K562 (cell line): Measurements from ENCODE around the gene NDUFAF8. TPM values are rescaled to one million over a fixed set of nuclear protein-coding genes. Genes with fewer than 3 reads are reported as not detected.

Source experiments
- ATAC-seq: fragments of 200-7000 bp; cut with Tn5 transposase; 3 replicates; pipeline ENCODE4 v1.9.1; 2020; ENCODE audit warnings: moderate library complexity
- BruUV-seq: library from RNA; stranded (reverse); fragments of 400-500 nt; replicated peaks from 2 replicates; lab custom pipeline; 2021; lab: Mats Ljungman, UMichigan
- CTCF ChIA-PET: fragments of 300-600 bp; formaldehyde crosslinking; extraction: SDS; loops from one replicate; lab custom pipeline; 2021; ENCODE audit warnings: low intra/inter-chr PET ratio; lab: Yijun Ruan, JAX
- POLR2A ChIA-PET: fragments of 300-600, 350-650 bp; sonication (Branson Sonifier 250); formaldehyde crosslinking; extraction: SDS; loops from one replicate; lab custom pipeline; 2021; ENCODE audit warnings: antibody characterized with exemption, inconsistent platforms; lab: Yijun Ruan, JAX
- DNase-seq, 4 experiments: peaks; one replicate each; pipeline versions ENCODE4 v3.0.0 to v3.0.0-alpha.2; 2011 to 2018; ENCODE audit warnings: low spot score in 3 of 4, mixed read lengths in 3 of 4; ENCODE audit errors: extremely low read depth in 1 of 4
- FAIRE-seq: peaks from 2 replicates; lab custom pipeline; 2011; peaks lifted over from hg19 to GRCh38; lab: Jason Lieb, UNC
- H2AFZ ChIP-seq: 2 replicates; pipeline ENCODE4 v1.6.0; 2011; ENCODE audit warnings: low read depth, low read length, control low read depth, inconsistent platforms
- H3K27ac ChIP-seq: fragments of 200-600 bp; 3 replicates; pipeline ENCODE4 v1.8.0; 2011; ENCODE audit warnings: low read depth, mild to moderate bottlenecking, control low read depth, inconsistent platforms, low read length, moderate library complexity, mixed read lengths; ENCODE audit errors: extremely low read depth
- H3K27me3 ChIP-seq, 2 experiments: fragments of 300-600 bp in 1 of 2; 2 replicates in 1 of 2; 3 replicates in 1 of 2; pipeline versions ENCODE4 v1.6.0 to v1.8.0; 2011; ENCODE audit warnings: inconsistent platforms in 2 of 2, low read length in 2 of 2, mild to moderate bottlenecking in 1 of 2, mixed read lengths in 1 of 2, moderate library complexity in 1 of 2; ENCODE audit not compliant: control insufficient read depth in 2 of 2, insufficient read depth in 2 of 2
- H3K36me3 ChIP-seq: fragments of 300-600 bp; 3 replicates; pipeline ENCODE4 v1.8.0; 2011; ENCODE audit warnings: mild to moderate bottlenecking, low read length, inconsistent platforms; ENCODE audit not compliant: control insufficient read depth, insufficient read depth
- H3K4me1 ChIP-seq, 2 experiments: fragments of 200-600 bp in 1 of 2; replicated peaks in 1 of 2; 2 replicates in 1 of 2; 3 replicates in 1 of 2; pipeline versions ENCODE4 v1.5.1 to v1.8.0; 2011; ENCODE audit warnings: inconsistent platforms in 2 of 2, low read length in 2 of 2, mild to moderate bottlenecking in 1 of 2, mixed read lengths in 1 of 2, moderate library complexity in 1 of 2; ENCODE audit not compliant: control insufficient read depth in 2 of 2, insufficient read depth in 2 of 2
- H3K4me2 ChIP-seq: 2 replicates; pipeline ENCODE4 v1.6.1; 2011; ENCODE audit warnings: low read length, control low read depth, inconsistent platforms, mixed read lengths; ENCODE audit not compliant: insufficient read depth
- H3K4me3 ChIP-seq: fragments of 200-600 bp; sonication (generic), shearing (Covaris generic); 2 replicates; pipeline ENCODE4 v1.5.1; 2016; ENCODE audit warnings: control low read depth, inconsistent platforms
- H3K79me2 ChIP-seq: fragments of 200-600 bp; 3 replicates; pipeline ENCODE4 v1.8.0; 2011; ENCODE audit warnings: low read length, inconsistent platforms; ENCODE audit not compliant: control insufficient read depth, insufficient read depth
- H3K9ac ChIP-seq, 2 experiments: 2 replicates each; pipeline versions ENCODE4 v1.6.0 to v1.6.1; 2011; ENCODE audit warnings: low read depth in 2 of 2, low read length in 2 of 2, control low read depth in 1 of 2, inconsistent platforms in 1 of 2, mild to moderate bottlenecking in 1 of 2, mixed read lengths in 1 of 2; ENCODE audit not compliant: insufficient read depth in 1 of 2
- H3K9me1 ChIP-seq: one replicate; pipeline ENCODE4 v1.6.0; 2011; ENCODE audit warnings: inconsistent platforms, mild to moderate bottlenecking, low read length, moderate library complexity; ENCODE audit not compliant: control insufficient read depth, insufficient read depth
- H3K9me3 ChIP-seq: replicated peaks from 2 replicates; pipeline ENCODE4 v1.5.1; 2011; ENCODE audit warnings: low read depth, low read length, inconsistent platforms; ENCODE audit not compliant: control insufficient read depth, insufficient read depth
- H4K20me1 ChIP-seq: replicated peaks from 2 replicates; pipeline ENCODE4 v1.6.1; 2011; ENCODE audit warnings: low read length, inconsistent platforms, mixed read lengths; ENCODE audit not compliant: control insufficient read depth, insufficient read depth
- CBX2 ChIP-seq: fragments of 200-600 bp; sonication (generic); IDR thresholded peaks from one replicate; pipeline ENCODE4 v1.6.1; 2012; ENCODE audit warnings: mild to moderate bottlenecking, low read length, inconsistent platforms; ENCODE audit not compliant: insufficient read depth, poor library complexity, severe bottlenecking
- CCAR2 ChIP-seq: fragments of 200-400 bp; formaldehyde crosslinking; IDR thresholded peaks from 2 replicates; pipeline ENCODE4 v1.6.1; 2017; ENCODE audit warnings: mild to moderate bottlenecking, low read depth, low read length
- CTCF ChIP-seq, 3 experiments: IDR thresholded peaks in 2 of 3; conservative IDR thresholded peaks in 1 of 3; 2 replicates each; pipeline ENCODE4 v1.5.1; 2011 to 2012; ENCODE audit warnings: low read length in 3 of 3, mild to moderate bottlenecking in 3 of 3, control low read depth in 2 of 3, improper control_type of control experiment in 1 of 3, inconsistent platforms in 1 of 3, low read depth in 1 of 3, mixed read lengths in 1 of 3, moderate library complexity in 1 of 3; ENCODE audit not compliant: insufficient read depth in 2 of 3
- MTF1 ChIP-seq: fragments of 250-450 bp; sonication (Bioruptor Pico); IDR thresholded peaks from 2 replicates; pipeline ENCODE4 v1.9.0; 2021; ENCODE audit warnings: moderate library complexity, mild to moderate bottlenecking, inconsistent platforms, borderline replicate concordance
- POLR2AphosphoS2 ChIP-seq: IDR thresholded peaks from 2 replicates; pipeline ENCODE4 v1.6.1; 2012; ENCODE audit warnings: low read length, improper control_type of control experiment
- POLR2G ChIP-seq: fragments of 200-400 bp; formaldehyde crosslinking; IDR thresholded peaks from 2 replicates; pipeline ENCODE4 v1.6.1; 2017; ENCODE audit warnings: low read depth, mild to moderate bottlenecking, antibody characterized with exemption, low read length, moderate library complexity
- RAD21 ChIP-seq, 2 experiments: fragments of 250-450 bp in 1 of 2; fragments of 450-650 bp in 1 of 2; sonication (Bioruptor Pico) in 1 of 2; formaldehyde crosslinking in 1 of 2; IDR thresholded peaks in 1 of 2; conservative IDR thresholded peaks in 1 of 2; 2 replicates each; pipeline versions ENCODE4 v1.4.0 to v1.8.0; 2020 to 2022; ENCODE audit warnings: mild to moderate bottlenecking in 2 of 2, moderate library complexity in 1 of 2
- U2AF2 ChIP-seq: fragments of 200-400 bp; formaldehyde crosslinking; optimal IDR thresholded peaks from 2 replicates; pipeline ENCODE3; 2017; ENCODE audit warnings: low read depth, mild to moderate bottlenecking, low read length
- ZBTB2 ChIP-seq: fragments of 450-650 bp; IDR thresholded peaks from 2 replicates; pipeline ENCODE4 v1.6.1; 2016; ENCODE audit warnings: antibody characterized with exemption
- ZNF77 ChIP-seq: fragments of 250-450 bp; sonication (Bioruptor Pico); IDR thresholded peaks from 2 replicates; pipeline ENCODE4 v1.5.0; 2020
- WGBS: fragments of 100-300 bp; shearing (Covaris generic); methylation state at CpG from one replicate; pipeline ENCODE4 v1.1.6; 2016; ENCODE audit warnings: low coverage, mixed read lengths; ENCODE audit not compliant: insufficient coverage; ENCODE audit errors: missing lambda C conversion rate; 5-methylcytosine and 5-hydroxymethylcytosine counted together
- in situ Hi-C: fragments of 300-500 bp; cut with MboI; formaldehyde crosslinking; loops from 4 replicates; pipeline ENCODE4 v1.15.0; 2018; ENCODE audit warnings: inconsistent platforms, mixed read lengths
- intact Hi-C: fragments of 100-400 bp; cut with micrococcal nuclease; formaldehyde crosslinking; loops from 2 replicates; pipeline ENCODE4 v1.14.2; 2022
- polyA plus RNA-seq, 8 experiments: library from polyadenylated mRNA; depleted of rRNA in 4 of 8; stranded (reverse) in 5 of 8; unstranded in 3 of 8; fragments of >200 nt; fragmentation: Nextera tagmentation in 2 of 8; fragmentation: Illumina TruSeq in 1 of 8; extraction: Ambion mirVana in 2 of 8; extraction: Trizol in 1 of 8; gene quantifications; 2 replicates each; pipeline versions ENCODE4 v1.2.1 to v1.2.3, GENCODE V29; 2011 to 2014; ENCODE audit warnings: inconsistent platforms in 1 of 8, missing spikeins in 1 of 8
- total RNA-seq, 7 experiments: library from RNA; depleted of rRNA in 6 of 7; stranded (reverse); fragments of >200 nt in 6 of 7; fragmentation: Illumina TruSeq in 2 of 7; extraction: Trizol in 2 of 7; gene quantifications; 2 replicates each; pipeline versions ENCODE4 v1.2.1 to v1.2.3, GENCODE V29; 2011 to 2021; ENCODE audit warnings: low replicate concordance in 1 of 7

NDUFAF8 gene
- total and polyA plus RNA-seq, 9 of the 15 experiments (the other 6 are each of a cell fraction or from before 2014, with no cell fraction given): 13.5 to 144 (median 90.0) TPM

GRCh38 chr17:81189670-81190530 lies 49.2 kb upstream of the NDUFAF8 start:
- BruUV-seq: no TSS peak
- Histone ChIP-seq H3K27me3 (no peaks in the 10 kb centered on the region), H3K27ac (no peak overlapping the region), H3K4me2 (no peak overlapping the region), H2AFZ (no peak overlapping the region), H4K20me1 (no peaks in the 10 kb centered on the region), H3K9ac (no peak overlapping the region; a peak in 1 of 4 replicates), H3K79me2 (no peaks in the 10 kb centered on the region), H3K9me1 (no peaks in the 10 kb centered on the region), H3K9me3 (no peaks in the 10 kb centered on the region), H3K36me3 (peaks cover 2% of the 10 kb centered on the region; the same call in 1 of the 3 replicates), H3K4me1 (peaks cover 10 to 78% of the 10 kb centered on the region in 2 experiments), H3K4me3 (no peak overlapping the region)
- WGBS: 74% methylated on average over 23 of the region's 27 CpGs
- ChIA-PET CTCF (interaction anchor here (0.7 kb wide), 1 partner anchor 36 kb away, joined by 3 read pairs; no protein-coding TSS in a partner anchor), POLR2A (interaction anchor here (1.3 kb wide), 2 partner anchors 8 to 11 kb away, joined by 3 to 4 read pairs; no protein-coding TSS in a partner anchor)
- peak in 2 of 4 experiments; percentile 23 to 41 for DNase-seq
- ATAC-seq: peak; percentile 67
- in situ Hi-C loops: no loop called here
- FAIRE-seq: no peak
- intact Hi-C loops: no loop called here
- TF ChIP-seq CTCF (IDR thresholded peaks at IDR 0.05 in 2 of 3, conservative IDR thresholded peaks at IDR 0.05 in 1 of 3; ENCODE audit: insufficient read depth in 2 of 3, low read depth in 1 of 3, low read length in 3 of 3) (peak; percentile 33 to 57 (median 43); a peak in 4 of 6 replicates), CCAR2 (no peak), POLR2AphosphoS2 (no peak), POLR2G (0 out of 2 replicates have a peak, but pooled peaks have one; percentile 11), RAD21 (CRISPR knock-in tag; conservative IDR thresholded peaks at IDR 0.05 in 1 of 2, IDR thresholded peaks at IDR 0.05 in 1 of 2) (peak in 1 of 2 experiments; percentile 60; a peak in 2 of 4 replicates), CBX2 (no peak), ZNF77 (CRISPR knock-in tag) (no peak), ZBTB2 (no peak), U2AF2 (no peak), MTF1 (CRISPR knock-in tag) (no peak)
